Measurements from ENCODE around the gene DPF1.

- no peak for TF ChIP-seq ELF4 (IDR thresholded peaks at IDR 0.05)
- TF ChIP-seq FOXM1 (IDR thresholded peaks at IDR 0.05; ENCODE audit: borderline replicate concordance): no peak
- no peak for TF ChIP-seq FOXA1 (IDR thresholded peaks at IDR 0.05)
- no peak for TF ChIP-seq BHLHE40 (IDR thresholded peaks at IDR 0.05; ENCODE audit: borderline replicate concordance)
These were observed 17.8 kb downstream of the DPF1 start for GRCh38 chr19:38206006-38206745.

Measured in HEK293T (cell line).